Muscle of leg (tissue), 11 donors: ENCODE data around the gene EOLA2. TPM values are rescaled to one million over a fixed set of nuclear protein-coding genes. Genes with fewer than 3 reads are reported as not detected.
"Not testable (repeated sequence)": the region's sequence is repeated elsewhere in the genome, so short reads cannot be mapped to it uniquely, and the experiment has no call there.

Experiments used
- DNase-seq: peaks from one replicate; pipeline ENCODE4 v3.0.0; 2013
- H3K27ac ChIP-seq: one replicate; pipeline ENCODE4 v1.5.1; 2013; ENCODE audit warnings: mild to moderate bottlenecking, low read length, control low read depth
- H3K27me3 ChIP-seq: one replicate; pipeline ENCODE4 v1.6.1; 2013; ENCODE audit warnings: low read length; ENCODE audit not compliant: control insufficient read depth, insufficient read depth
- H3K36me3 ChIP-seq: one replicate; pipeline ENCODE4 v1.6.1; 2013; ENCODE audit warnings: low read length; ENCODE audit not compliant: control insufficient read depth, insufficient read depth
- H3K4me1 ChIP-seq: one replicate; pipeline ENCODE4 v1.6.1; 2013; ENCODE audit warnings: low read length; ENCODE audit not compliant: control insufficient read depth, insufficient read depth
- H3K4me3 ChIP-seq: one replicate; pipeline ENCODE4 v1.5.1; 2013; ENCODE audit warnings: low read length, control low read depth
- H3K9me3 ChIP-seq: replicated peaks from 2 replicates; pipeline ENCODE4 v1.6.1; 2013; ENCODE audit warnings: low read depth, low read length; ENCODE audit not compliant: control insufficient read depth
- WGBS: methylation state at CpG from one replicate; pipeline ENCODE4 v1.1.5; 2013; ENCODE audit warnings: missing lambda C conversion rate; ENCODE audit not compliant: insufficient coverage; 5-methylcytosine and 5-hydroxymethylcytosine counted together
- polyA plus RNA-seq, 8 donors: library from polyadenylated mRNA; unstranded; fragments of 120-200 nt; gene quantifications; one replicate each; pipeline versions ENCODE4 v1.2.1 to v1.2.3, GENCODE V29; 2013; ENCODE audit warnings: inconsistent platforms in 1 of 8, low replicate concordance in 1 of 8; ENCODE audit not compliant: insufficient read length in 8 of 8, insufficient read depth in 1 of 8
- total RNA-seq: library from RNA; stranded (reverse); fragments of 120-200 nt; gene quantifications from one replicate; pipeline ENCODE4 v1.2.4, GENCODE V29; 2013

Gene EOLA2
- total and polyA plus RNA-seq, 9 donors: 17.2 to 26.9 (median 23.1) TPM

GRCh38 chrX:149949743-149950436 is 11.6 kb upstream of the EOLA2 start:
- no peak for DNase-seq
- Histone ChIP-seq H3K36me3 (peaks cover 8% of the 10 kb centered on the region), H3K4me3 (no peak overlapping the region), H3K4me1 (no peaks in the 10 kb centered on the region), H3K27ac (no peak overlapping the region), H3K9me3 (no peaks in the 10 kb centered on the region), H3K27me3 (no peaks in the 10 kb centered on the region)
- 62% methylated on average over 4 of the region's 6 CpGs for WGBS

- H3K27me3 ChIP-seq: peaks cover 2% of the 10 kb centered on the region
- H3K36me3 ChIP-seq: peaks cover 12% of the 10 kb centered on the region
- WGBS: no CpG with 5 or more reads among the region's 3 CpGs
- H3K4me3 ChIP-seq: no peak overlapping the region
- H3K27ac ChIP-seq: no peak overlapping the region
- no peak for DNase-seq
- H3K9me3 ChIP-seq: no peaks in the 10 kb centered on the region
- no peaks in the 10 kb centered on the region for H3K4me1 ChIP-seq
Measured at GRCh38 chrX:149948016-149948415, 9.7 kb upstream of the EOLA2 start.

DNA sequence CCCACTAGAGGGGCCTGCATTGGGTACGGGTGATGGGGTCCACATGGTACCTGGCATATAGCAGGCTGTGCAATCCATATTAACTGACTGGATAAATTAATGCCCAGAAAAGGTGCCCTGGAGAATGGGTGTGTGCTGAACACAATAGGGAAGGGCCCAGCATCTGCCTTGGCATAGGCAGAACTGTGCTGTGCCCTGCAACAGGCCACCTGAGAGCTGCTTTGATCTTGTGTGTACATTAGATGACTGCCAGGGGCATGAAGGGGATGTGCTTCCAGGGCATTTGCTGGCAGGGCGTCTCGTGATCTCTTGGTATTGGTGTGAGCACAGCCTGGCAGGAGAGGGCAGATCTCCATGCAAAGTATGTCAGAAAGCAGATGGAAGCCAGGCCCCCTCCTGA is 8.6 kb upstream of the EOLA2 start:
- not testable (repeated sequence) for DNase-seq, H3K9me3 ChIP-seq, H3K4me3 ChIP-seq, H3K4me1 ChIP-seq, H3K27ac ChIP-seq, H3K27me3 ChIP-seq
- WGBS: no CpG with 5 or more reads among the region's 3 CpGs
- peaks cover 12% of the 10 kb centered on the region for H3K36me3 ChIP-seq

GRCh38 chrX:149945820-149946219 is 7.5 kb upstream of the EOLA2 start:
- H3K4me3 ChIP-seq, H3K4me1 ChIP-seq, DNase-seq, H3K27ac ChIP-seq, H3K27me3 ChIP-seq, H3K9me3 ChIP-seq: not testable (repeated sequence)
- H3K36me3 ChIP-seq: peaks cover 12% of the 10 kb centered on the region
- 90% methylated on average over 2 of the region's 9 CpGs for WGBS

DNA sequence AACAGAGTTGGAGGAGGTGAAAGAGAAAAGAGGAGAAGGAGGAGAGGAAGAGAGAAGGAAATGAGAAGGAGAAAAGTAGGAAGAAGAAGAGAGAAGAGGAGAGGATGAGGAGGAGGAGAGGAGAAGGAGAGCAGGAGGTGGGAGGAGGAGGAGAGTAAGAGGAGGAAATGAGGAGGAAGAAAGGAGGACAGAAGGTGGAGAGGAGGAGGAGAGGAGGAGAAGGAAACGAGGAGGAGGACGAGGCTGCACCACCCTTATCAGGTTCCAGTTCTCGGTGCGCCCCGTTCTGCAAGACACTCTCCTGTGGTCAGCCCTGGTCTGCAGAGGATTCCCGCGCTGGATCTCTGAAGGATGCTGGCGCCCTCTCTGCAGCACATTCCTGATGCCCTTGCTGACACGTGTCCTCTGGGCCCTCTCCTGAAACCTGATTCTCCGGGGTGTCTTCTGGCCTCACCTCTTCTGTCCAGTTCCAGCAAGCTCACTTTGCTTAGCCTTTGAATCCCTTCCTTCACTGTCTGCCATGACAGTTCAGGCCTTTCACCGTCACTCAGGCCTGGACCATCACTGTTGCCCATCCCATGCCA is 6.9 kb upstream of the EOLA2 start:
- not testable (repeated sequence) for H3K27me3 ChIP-seq, H3K9me3 ChIP-seq
- WGBS: 72% methylated on average over 11 of the region's 11 CpGs

GRCh38 chrX:149940674-149941024 is 2.4 kb upstream of the EOLA2 start:
- 18% methylated on average over 4 of the region's 11 CpGs for WGBS
- peak overlapping the region; percentile 53 for H3K27ac ChIP-seq

More for the DNA sequence above, 6.9 kb upstream of the EOLA2 start:
- not testable (repeated sequence) for H3K4me3 ChIP-seq, H3K4me1 ChIP-seq, H3K27ac ChIP-seq, DNase-seq
- H3K36me3 ChIP-seq: peaks cover 12% of the 10 kb centered on the region

DNA sequence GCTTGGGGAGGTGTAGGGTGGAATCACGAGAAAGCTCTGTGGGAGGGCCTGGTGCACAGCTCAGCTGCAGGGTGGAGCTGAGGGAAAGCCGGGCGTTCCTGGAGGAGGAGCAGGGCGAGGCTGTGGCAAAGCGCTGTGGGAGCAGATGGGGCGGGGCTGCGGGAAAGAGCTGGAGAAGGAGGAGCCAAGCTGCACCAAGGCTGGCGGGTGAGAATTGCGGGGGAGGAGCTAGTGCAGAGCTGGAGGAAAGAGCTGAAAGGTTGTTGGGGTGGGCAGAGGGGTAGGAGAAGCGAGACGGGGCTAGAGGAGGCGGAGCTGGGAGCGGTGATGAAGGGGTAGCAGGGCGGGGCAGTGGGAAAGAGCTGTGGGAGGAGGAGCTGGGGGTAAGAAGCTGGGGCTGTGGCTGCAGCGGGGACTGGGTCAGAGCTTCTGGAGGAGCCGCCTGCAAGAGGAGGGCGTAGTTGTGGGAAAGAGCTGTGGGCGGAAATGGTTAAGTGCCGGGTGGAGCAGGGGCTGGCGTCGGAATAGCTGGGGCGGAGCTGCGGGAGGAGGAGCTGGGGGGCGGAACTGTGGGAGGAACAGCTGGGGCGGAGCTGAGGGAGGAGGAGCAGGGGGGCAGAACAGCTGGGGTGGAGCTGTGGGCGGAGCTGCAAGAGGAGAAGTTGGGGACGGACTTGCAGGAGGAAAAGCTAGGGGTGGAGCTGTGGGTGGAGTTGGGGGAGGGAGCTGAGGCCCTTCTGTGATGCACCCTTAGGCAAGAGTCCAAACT is 1.8 kb upstream of the EOLA2 start:
- peak; percentile 98 for DNase-seq
- H3K27ac ChIP-seq: peak overlapping the region; percentile 99
- H3K4me3 ChIP-seq: peak overlapping the region; percentile 60
- H3K27me3 ChIP-seq: peaks cover 2% of the 10 kb centered on the region
- peaks cover 4% of the 10 kb centered on the region for H3K36me3 ChIP-seq
- no peaks in the 10 kb centered on the region for H3K9me3 ChIP-seq
- H3K4me1 ChIP-seq: peaks cover 8% of the 10 kb centered on the region
- WGBS: 42% methylated on average over 27 of the region's 27 CpGs

More at GRCh38 chrX:149940674-149941024, 2.4 kb upstream of the EOLA2 start:
- H3K4me3 ChIP-seq: peak overlapping the region; percentile 15
- H3K9me3 ChIP-seq, H3K36me3 ChIP-seq, H3K4me1 ChIP-seq, DNase-seq, H3K27me3 ChIP-seq: not testable (repeated sequence)

GRCh38 chrX:149939655-149939904 is 1.3 kb upstream of the EOLA2 start:
- Histone ChIP-seq H3K27me3 (peaks cover 2% of the 10 kb centered on the region), H3K4me1 (peaks cover 8% of the 10 kb centered on the region), H3K4me3 (peak overlapping the region; percentile 60), H3K36me3 (peaks cover 4% of the 10 kb centered on the region), H3K27ac (peak overlapping the region; percentile 99), H3K9me3 (no peaks in the 10 kb centered on the region)
- WGBS: 43% methylated on average over 17 of the region's 17 CpGs
- no peak for DNase-seq

DNA sequence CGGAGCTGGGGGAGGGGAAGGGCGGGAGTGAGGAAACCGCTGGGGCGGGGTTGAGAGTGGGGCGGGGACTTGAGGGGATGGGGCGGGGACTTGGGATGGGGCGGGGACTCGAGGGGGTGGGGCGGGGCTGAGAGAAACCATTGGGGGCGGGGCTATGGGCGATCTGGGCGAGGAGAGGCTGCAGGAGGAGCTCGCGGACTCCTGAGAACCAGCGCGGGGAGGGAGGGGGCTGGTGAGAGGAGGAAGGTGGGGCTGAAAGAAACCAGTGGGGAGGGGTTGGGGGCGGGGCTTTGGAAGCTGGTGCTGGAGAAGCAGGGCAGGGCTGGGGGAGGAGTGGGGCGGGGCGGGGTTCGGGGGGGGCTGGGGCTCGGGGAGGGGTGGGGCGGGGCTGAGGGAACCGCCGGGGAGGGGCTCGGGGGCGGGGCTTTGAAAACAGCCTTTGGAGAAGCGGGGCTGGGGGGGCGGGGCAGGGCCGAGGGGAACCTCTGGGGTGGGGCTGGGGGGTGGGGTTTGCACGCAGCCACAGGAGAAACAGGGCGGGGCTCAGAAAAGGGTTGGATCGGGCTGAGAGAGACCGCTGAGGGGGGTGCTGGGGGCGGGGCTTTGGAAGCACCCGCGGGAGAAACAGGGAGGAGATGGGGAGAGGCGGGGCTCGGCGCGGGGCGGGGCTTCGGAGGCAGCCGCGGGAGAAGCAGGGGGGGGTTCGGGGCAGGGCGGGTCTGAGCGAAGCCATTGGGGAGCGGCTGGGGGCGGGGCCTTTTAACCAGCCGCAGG is 777 bp upstream of the EOLA2 start:
- H3K27ac ChIP-seq: peak overlapping the region; percentile 99
- H3K9me3 ChIP-seq: no peaks in the 10 kb centered on the region
- WGBS: 39% methylated on average over 16 of the region's 50 CpGs
- peak overlapping the region; percentile 52 for H3K4me3 ChIP-seq
- H3K4me1 ChIP-seq: peaks cover 8% of the 10 kb centered on the region
- peak; percentile 97 for DNase-seq
- peaks cover 3% of the 10 kb centered on the region for H3K36me3 ChIP-seq
- peaks cover 2% of the 10 kb centered on the region for H3K27me3 ChIP-seq

- Histone ChIP-seq H3K4me1 (peaks cover 8% of the 10 kb centered on the region), H3K27me3 (no peaks in the 10 kb centered on the region), H3K36me3 (no peaks in the 10 kb centered on the region), H3K27ac (peak overlapping the region; percentile 97), H3K4me3 (peak overlapping the region; percentile 52), H3K9me3 (no peaks in the 10 kb centered on the region)
- no peak for DNase-seq
- WGBS: 47% methylated on average over 46 of the region's 46 CpGs
Measured at GRCh38 chrX:149937871-149938426, 342 bp downstream of the EOLA2 start.
